Mesenchymal stem cell (in vitro differentiated cells and primary cell): Measurements from ENCODE around the gene CTRB1.
A peak's percentile ranks its signal among the peaks of the same experiment; 100 is the strongest.

ENCODE experiments used
- DNase-seq: peaks from one replicate; pipeline ENCODE4 v3.0.0-alpha.2; 2013
- H2AFZ ChIP-seq: one replicate; pipeline ENCODE4 v1.6.1; 2013; ENCODE audit warnings: low read depth, mild to moderate bottlenecking, control low read depth, inconsistent platforms, low read length, moderate library complexity
- H2AK5ac ChIP-seq: 2 replicates; pipeline ENCODE4 v1.6.1; 2013; ENCODE audit warnings: low read length, moderate library complexity, mild to moderate bottlenecking, inconsistent platforms; ENCODE audit not compliant: severe bottlenecking
- H2BK120ac ChIP-seq: one replicate; pipeline ENCODE4 v1.6.1; 2013; ENCODE audit warnings: low read depth, mild to moderate bottlenecking, inconsistent platforms, low read length, moderate library complexity
- H2BK12ac ChIP-seq, 2 experiments: one replicate each; pipeline ENCODE4 v1.6.1; 2013; ENCODE audit warnings: inconsistent platforms in 2 of 2, low read length in 2 of 2, mild to moderate bottlenecking in 2 of 2, moderate library complexity in 2 of 2, control low read depth in 1 of 2
- H2BK15ac ChIP-seq: one replicate; pipeline ENCODE4 v1.6.1; 2013; ENCODE audit warnings: mild to moderate bottlenecking, low read depth, inconsistent platforms; ENCODE audit not compliant: poor library complexity, severe bottlenecking
- H2BK5ac ChIP-seq: 2 replicates; pipeline ENCODE4 v1.6.1; 2013; ENCODE audit warnings: low read depth, mild to moderate bottlenecking, low read length, control low read depth, inconsistent platforms; ENCODE audit not compliant: poor library complexity, severe bottlenecking
- H3K14ac ChIP-seq, 2 experiments: one replicate each; pipeline ENCODE4 v1.6.1; 2013; ENCODE audit warnings: inconsistent platforms in 2 of 2, low read length in 2 of 2, control low read depth in 1 of 2, mild to moderate bottlenecking in 1 of 2, moderate library complexity in 1 of 2
- H3K18ac ChIP-seq, 2 experiments: one replicate each; pipeline ENCODE4 v1.6.1; 2013; ENCODE audit warnings: inconsistent platforms in 2 of 2, low read length in 2 of 2, control low read depth in 1 of 2, low read depth in 1 of 2, mild to moderate bottlenecking in 1 of 2
- H3K23ac ChIP-seq, 2 experiments: one replicate each; pipeline ENCODE4 v1.6.1; 2013; ENCODE audit warnings: inconsistent platforms in 2 of 2, low read length in 2 of 2, mild to moderate bottlenecking in 2 of 2, moderate library complexity in 2 of 2, control low read depth in 1 of 2
- H3K27ac ChIP-seq: 2 replicates; pipeline ENCODE4 v1.5.1; 2013; ENCODE audit warnings: mild to moderate bottlenecking, moderate library complexity, low read length, control low read depth, inconsistent platforms; ENCODE audit not compliant: poor library complexity, severe bottlenecking
- H3K27me3 ChIP-seq, 2 experiments: 2 replicates each; pipeline versions ENCODE4 v1.6.1 to v1.7.0; 2013; ENCODE audit warnings: low read length in 2 of 2, mild to moderate bottlenecking in 2 of 2, moderate library complexity in 2 of 2, control low read depth in 1 of 2, inconsistent platforms in 1 of 2; ENCODE audit not compliant: control insufficient read depth in 1 of 2, insufficient read depth in 1 of 2
- H3K36me3 ChIP-seq, 2 experiments: 2 replicates each; pipeline versions ENCODE4 v1.6.1 to v1.7.0; 2013; ENCODE audit warnings: low read length in 2 of 2, control low read depth in 1 of 2, inconsistent platforms in 1 of 2, low read depth in 1 of 2, mild to moderate bottlenecking in 1 of 2; ENCODE audit not compliant: insufficient read depth in 2 of 2, control insufficient read depth in 1 of 2
- H3K4ac ChIP-seq, 2 experiments: one replicate each; pipeline ENCODE4 v1.6.1; 2013; ENCODE audit warnings: inconsistent platforms in 2 of 2, low read length in 2 of 2, mild to moderate bottlenecking in 2 of 2, moderate library complexity in 2 of 2, control low read depth in 1 of 2, low read depth in 1 of 2
- H3K4me1 ChIP-seq: 2 replicates; pipeline ENCODE4 v1.6.1; 2013; ENCODE audit warnings: low read depth, low read length, control low read depth; ENCODE audit not compliant: control insufficient read depth, insufficient read depth
- H3K4me2 ChIP-seq: 2 replicates; pipeline ENCODE4 v1.6.1; 2013; ENCODE audit warnings: low read length, mild to moderate bottlenecking, inconsistent platforms; ENCODE audit not compliant: poor library complexity, severe bottlenecking
- H3K4me3 ChIP-seq, 2 experiments: 2 replicates each; pipeline versions ENCODE4 v1.5.1 to v1.7.0; 2013; ENCODE audit warnings: low read length in 2 of 2, mild to moderate bottlenecking in 2 of 2, control low read depth in 1 of 2, low read depth in 1 of 2; ENCODE audit not compliant: insufficient read depth in 1 of 2
- H3K79me1 ChIP-seq: replicated peaks from 2 replicates; pipeline ENCODE4 v1.6.1; 2013; ENCODE audit warnings: mild to moderate bottlenecking, control low read depth, low read length, inconsistent platforms; ENCODE audit not compliant: poor library complexity, severe bottlenecking
- H3K9ac ChIP-seq: 2 replicates; pipeline ENCODE4 v1.7.0; 2013; ENCODE audit warnings: mild to moderate bottlenecking, low read length, moderate library complexity
- H3K9me3 ChIP-seq: 2 replicates; pipeline ENCODE4 v1.7.0; 2013; ENCODE audit warnings: mild to moderate bottlenecking, low read length; ENCODE audit not compliant: control insufficient read depth
- H4K8ac ChIP-seq: one replicate; pipeline ENCODE4 v1.6.1; 2013; ENCODE audit warnings: inconsistent platforms, mild to moderate bottlenecking, low read length, moderate library complexity
- H4K91ac ChIP-seq: one replicate; pipeline ENCODE4 v1.6.1; 2013; ENCODE audit warnings: mild to moderate bottlenecking, low read length, inconsistent platforms
- WGBS: methylation state at CpG from one replicate; pipeline ENCODE4 v1.1.7; 2013; ENCODE audit warnings: mixed read lengths; 5-methylcytosine and 5-hydroxymethylcytosine counted together

CTRB1 gene

GRCh38 chr16:75237398-75238131, 18.8 kb downstream of the CTRB1 start:
- peak overlapping the region; percentile 89 for H3K27ac ChIP-seq
- H4K8ac ChIP-seq = no peak overlapping the region
- H2BK12ac ChIP-seq = peak overlapping the region in 1 of 2 experiments; percentile 25
- no peak overlapping the region for H3K4me3 ChIP-seq
- 94% methylated on average over 16 of the region's 18 CpGs for WGBS
- H3K4ac ChIP-seq = peak overlapping the region in 1 of 2 experiments; percentile 37
- H3K18ac ChIP-seq = peak overlapping the region; percentile 10 to 86
- peak overlapping the region; percentile 21 for H2BK5ac ChIP-seq
- peak overlapping the region; percentile 90 for H3K9ac ChIP-seq
- H3K4me1 ChIP-seq = peaks cover 87% of the 10 kb centered on the region
- no peak for DNase-seq
- peak overlapping the region; percentile 73 for H2AK5ac ChIP-seq
- H2BK15ac ChIP-seq = no peak overlapping the region
- H4K91ac ChIP-seq = peak overlapping the region; percentile 19
- no peaks in the 10 kb centered on the region for H3K27me3 ChIP-seq
- no peak overlapping the region for H2BK120ac ChIP-seq
- no peak overlapping the region for H3K4me2 ChIP-seq
- H3K36me3 ChIP-seq = peaks cover 68 to 93% of the 10 kb centered on the region in 2 experiments
- peak overlapping the region in 1 of 2 experiments; percentile 49 for H3K14ac ChIP-seq
- peak overlapping the region in 1 of 2 experiments; percentile 64 for H3K23ac ChIP-seq
- no peak overlapping the region for H2AFZ ChIP-seq
- H3K79me1 ChIP-seq = no peaks in the 10 kb centered on the region
- no peaks in the 10 kb centered on the region for H3K9me3 ChIP-seq

DNA sequence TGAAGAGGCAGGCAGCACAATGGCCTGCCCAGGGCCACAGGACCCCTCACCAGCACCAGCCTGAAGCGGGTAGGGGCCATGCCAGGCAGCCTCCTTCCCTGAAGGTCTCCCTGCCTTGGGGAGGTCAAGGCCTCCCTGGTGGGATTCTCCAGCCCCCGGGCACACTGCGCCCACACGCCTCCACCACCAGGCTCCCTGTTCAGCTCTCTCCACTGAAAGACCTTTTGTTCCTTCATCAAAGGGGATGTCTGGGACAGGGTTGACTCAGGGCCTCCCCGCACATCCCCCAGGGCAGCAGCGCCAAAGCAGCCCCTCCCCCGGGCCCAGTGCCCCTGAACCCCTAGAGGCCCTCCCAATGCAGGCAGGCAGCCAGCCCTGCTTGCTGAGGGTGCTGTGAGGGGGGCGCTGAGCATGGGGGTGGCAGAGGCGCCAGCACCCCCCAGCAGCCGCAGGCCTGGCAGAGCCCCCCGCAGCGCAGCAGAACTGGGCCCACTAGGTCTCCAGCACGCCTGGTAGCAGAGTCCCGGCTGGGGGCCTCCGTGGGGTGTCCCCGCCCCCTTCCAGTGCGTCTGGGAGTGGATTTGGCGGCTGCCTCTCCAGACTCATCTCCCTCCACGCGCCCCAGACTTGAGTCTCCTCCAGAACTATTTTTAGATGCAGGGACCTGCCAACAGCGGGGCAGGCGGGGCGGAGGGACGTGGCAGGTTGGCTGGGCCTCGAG, 19.5 kb downstream of the CTRB1 start:
- Histone ChIP-seq H3K18ac (peak overlapping the region in 1 of 2 experiments; percentile 86), H2BK120ac (no peak overlapping the region)

GRCh38 chr16:75238853-75239541, 20.2 kb downstream of the CTRB1 start:
- H3K18ac ChIP-seq = peak overlapping the region; percentile 46 to 86
- no peak overlapping the region for H2BK15ac ChIP-seq
- H4K91ac ChIP-seq = peak overlapping the region; percentile 30
- H3K4me1 ChIP-seq = peaks cover 93% of the 10 kb centered on the region
- H3K9me3 ChIP-seq = no peaks in the 10 kb centered on the region
- peak overlapping the region; percentile 89 for H3K27ac ChIP-seq
- H2BK12ac ChIP-seq = peak overlapping the region in 1 of 2 experiments; percentile 59
- no peak overlapping the region for H2AFZ ChIP-seq
- H3K4me3 ChIP-seq = peak overlapping the region in 1 of 2 experiments; percentile 37
- peak overlapping the region; percentile 38 for H3K4me2 ChIP-seq
- H3K4ac ChIP-seq = peak overlapping the region in 1 of 2 experiments; percentile 55
- peak overlapping the region; percentile 24 for H4K8ac ChIP-seq
- H3K27me3 ChIP-seq = no peaks in the 10 kb centered on the region
- peak overlapping the region; percentile 60 for H2BK5ac ChIP-seq
- 71% methylated on average over 16 of the region's 16 CpGs for WGBS
- peak overlapping the region in 1 of 2 experiments; percentile 66 for H3K14ac ChIP-seq
- no peaks in the 10 kb centered on the region for H3K79me1 ChIP-seq
- H3K23ac ChIP-seq = peak overlapping the region; percentile 8 to 90
- peak overlapping the region; percentile 90 for H3K9ac ChIP-seq
- peak overlapping the region; percentile 78 for H2AK5ac ChIP-seq
- H2BK120ac ChIP-seq = no peak overlapping the region
- DNase-seq = peak; percentile 64
- peaks cover 55 to 95% of the 10 kb centered on the region in 2 experiments for H3K36me3 ChIP-seq

More for the DNA sequence above, 19.5 kb downstream of the CTRB1 start:
- Histone ChIP-seq H3K27ac (peak overlapping the region; percentile 89), H3K4me3 (peak overlapping the region in 1 of 2 experiments; percentile 37), H3K4me2 (peak overlapping the region; percentile 38), H3K36me3 (peaks cover 60 to 96% of the 10 kb centered on the region in 2 experiments), H2BK12ac (peak overlapping the region in 1 of 2 experiments; percentile 59), H3K27me3 (no peaks in the 10 kb centered on the region), H4K8ac (peak overlapping the region; percentile 43), H2AK5ac (peak overlapping the region; percentile 78), H3K9ac (peak overlapping the region; percentile 90), H3K23ac (peak overlapping the region in 1 of 2 experiments; percentile 90), H3K14ac (peak overlapping the region in 1 of 2 experiments; percentile 66), H4K91ac (peak overlapping the region; percentile 45), H3K4me1 (peaks cover 93% of the 10 kb centered on the region), H3K4ac (peak overlapping the region in 1 of 2 experiments; percentile 30), H3K79me1 (no peaks in the 10 kb centered on the region), H2BK5ac (peak overlapping the region; percentile 21), H2BK15ac (no peak overlapping the region), H3K9me3 (no peaks in the 10 kb centered on the region), H2AFZ (no peak overlapping the region)
- 73% methylated on average over 24 of the region's 25 CpGs for WGBS
- peak; percentile 86 for DNase-seq
